Cardiac muscle cell (in vitro differentiated cells and primary cell): ENCODE results near the gene SLCO1B3. TPM values are rescaled to one million over a fixed set of nuclear protein-coding genes. Genes with fewer than 3 reads are reported as not detected.

ENCODE experiments used
- DNase-seq, 2 donors: peaks; one replicate each; pipeline versions ENCODE4 v3.0.0 to v3.0.0-alpha.2; 2010 to 2017; ENCODE audit warnings: low read depth in 1 of 2, low spot score in 1 of 2
- H3K27ac ChIP-seq: fragments of 200-600 bp; sonication (generic); 2 replicates; pipeline ENCODE4 v1.5.1; 2016
- H3K27me3 ChIP-seq: fragments of 200-600 bp; sonication (generic); 2 replicates; pipeline ENCODE4 v1.6.0; 2016; ENCODE audit warnings: control low read depth
- H3K36me3 ChIP-seq: fragments of 200-600 bp; sonication (generic); 2 replicates; pipeline ENCODE4 v1.5.1; 2016; ENCODE audit warnings: control low read depth
- H3K4me1 ChIP-seq: fragments of 200-600 bp; sonication (generic); 2 replicates; pipeline ENCODE4 v1.8.1; 2017; ENCODE audit warnings: low read depth, mild to moderate bottlenecking, mixed run types
- H3K4me3 ChIP-seq: fragments of 200-600 bp; sonication (generic); 2 replicates; pipeline ENCODE4 v1.5.1; 2016; ENCODE audit warnings: mild to moderate bottlenecking
- H3K9me3 ChIP-seq: fragments of 200-600 bp; sonication (generic); 2 replicates; pipeline ENCODE4 v1.5.1; 2017; ENCODE audit warnings: low read depth, mild to moderate bottlenecking, control low read depth
- CTCF ChIP-seq: IDR thresholded peaks from 2 replicates; pipeline ENCODE4 v1.5.1; 2012; ENCODE audit warnings: low read depth, mild to moderate bottlenecking, low read length
- polyA plus RNA-seq: library from polyadenylated mRNA; unstranded; fragments of >200 nt; fragmentation: Nextera tagmentation; extraction: Ambion mirVana; gene quantifications from 2 replicates; pipeline ENCODE4 v1.2.1, GENCODE V29; 2016
- total RNA-seq: library from RNA; depleted of rRNA; stranded (reverse); fragments of >200 nt; gene quantifications from 2 replicates; pipeline ENCODE4 v1.2.3, GENCODE V29; 2016

The SLCO1B3 gene
- total and polyA plus RNA-seq, 2 experiments from 2014 or later, result not detected

GRCh38 chr12:20808521-20808920 is 2.0 kb upstream of the SLCO1B3 start:
- no peak for TF ChIP-seq CTCF
- no peak overlapping the region for H3K4me3 ChIP-seq

GRCh38 chr12:20815574-20815973 is 5.1 kb downstream of the SLCO1B3 start:
- H3K27me3 ChIP-seq, result no peaks in the 10 kb centered on the region
- H3K27ac ChIP-seq, result no peak overlapping the region
- no peaks in the 10 kb centered on the region for H3K4me1 ChIP-seq
- no peak for TF ChIP-seq CTCF
- H3K9me3 ChIP-seq, result no peaks in the 10 kb centered on the region
- no peaks in the 10 kb centered on the region for H3K36me3 ChIP-seq
- H3K4me3 ChIP-seq, result no peak overlapping the region
- DNase-seq, result no peak

More at GRCh38 chr12:20808521-20808920, 2.0 kb upstream of the SLCO1B3 start:
- Histone ChIP-seq H3K9me3 (no peaks in the 10 kb centered on the region), H3K36me3 (no peaks in the 10 kb centered on the region), H3K4me1 (no peaks in the 10 kb centered on the region), H3K27me3 (no peaks in the 10 kb centered on the region), H3K27ac (no peak overlapping the region)
- no peak for DNase-seq

GRCh38 chr12:20822415-20822814 is 11.9 kb downstream of the SLCO1B3 start:
- no peak for DNase-seq
- H3K27ac ChIP-seq, result no peak overlapping the region
- H3K4me1 ChIP-seq, result no peaks in the 10 kb centered on the region
- H3K9me3 ChIP-seq, result no peaks in the 10 kb centered on the region
- no peaks in the 10 kb centered on the region for H3K27me3 ChIP-seq
- H3K36me3 ChIP-seq, result no peaks in the 10 kb centered on the region
- H3K4me3 ChIP-seq, result no peak overlapping the region
- no peak for TF ChIP-seq CTCF

GRCh38 chr12:20822925-20823324 is 12.4 kb downstream of the SLCO1B3 start:
- Histone ChIP-seq H3K4me1 (no peaks in the 10 kb centered on the region), H3K27me3 (no peaks in the 10 kb centered on the region), H3K4me3 (no peak overlapping the region), H3K27ac (no peak overlapping the region), H3K36me3 (no peaks in the 10 kb centered on the region), H3K9me3 (no peaks in the 10 kb centered on the region)
- no peak for DNase-seq
- no peak for TF ChIP-seq CTCF

GRCh38 chr12:20829919-20830318 is 19.4 kb downstream of the SLCO1B3 start:
- DNase-seq, result no peak
- no peak for TF ChIP-seq CTCF
- Histone ChIP-seq H3K27me3 (no peaks in the 10 kb centered on the region), H3K36me3 (no peaks in the 10 kb centered on the region), H3K27ac (no peak overlapping the region), H3K4me3 (no peak overlapping the region), H3K4me1 (no peaks in the 10 kb centered on the region), H3K9me3 (no peaks in the 10 kb centered on the region)

- H3K4me1 ChIP-seq, result no peaks in the 10 kb centered on the region
- H3K9me3 ChIP-seq, result no peaks in the 10 kb centered on the region
- no peaks in the 10 kb centered on the region for H3K27me3 ChIP-seq
- no peaks in the 10 kb centered on the region for H3K36me3 ChIP-seq
- no peak for DNase-seq
- no peak for TF ChIP-seq CTCF
- no peak overlapping the region for H3K27ac ChIP-seq
- no peak overlapping the region for H3K4me3 ChIP-seq
These were observed 20.0 kb downstream of the SLCO1B3 start for GRCh38 chr12:20830456-20830855.
